GM18505 (cell line): ENCODE measurements around the gene TUSC2.

Source experiments
- ATAC-seq: cut with Tn5 transposase; IDR thresholded peaks from one replicate; pipeline ENCODE4 v1.9.1; 2021; ENCODE audit not compliant: unreplicated experiment
- POLR2A ChIP-seq: IDR thresholded peaks from 4 replicates; pipeline ENCODE4 v1.6.1; 2011; ENCODE audit warnings: borderline replicate concordance; ENCODE audit not compliant: insufficient read depth, insufficient read length; ENCODE audit errors: extremely low read depth

Gene TUSC2

GRCh38 chr3:50303013-50303815, 24.8 kb downstream of the TUSC2 start, which contains the start of gene HYAL1:
TSS of gene HYAL1 (minus strand) at chr3:50303574. CDS start at chr3:50302956, 618 bp downstream.
- ATAC-seq: no peak

DNA sequence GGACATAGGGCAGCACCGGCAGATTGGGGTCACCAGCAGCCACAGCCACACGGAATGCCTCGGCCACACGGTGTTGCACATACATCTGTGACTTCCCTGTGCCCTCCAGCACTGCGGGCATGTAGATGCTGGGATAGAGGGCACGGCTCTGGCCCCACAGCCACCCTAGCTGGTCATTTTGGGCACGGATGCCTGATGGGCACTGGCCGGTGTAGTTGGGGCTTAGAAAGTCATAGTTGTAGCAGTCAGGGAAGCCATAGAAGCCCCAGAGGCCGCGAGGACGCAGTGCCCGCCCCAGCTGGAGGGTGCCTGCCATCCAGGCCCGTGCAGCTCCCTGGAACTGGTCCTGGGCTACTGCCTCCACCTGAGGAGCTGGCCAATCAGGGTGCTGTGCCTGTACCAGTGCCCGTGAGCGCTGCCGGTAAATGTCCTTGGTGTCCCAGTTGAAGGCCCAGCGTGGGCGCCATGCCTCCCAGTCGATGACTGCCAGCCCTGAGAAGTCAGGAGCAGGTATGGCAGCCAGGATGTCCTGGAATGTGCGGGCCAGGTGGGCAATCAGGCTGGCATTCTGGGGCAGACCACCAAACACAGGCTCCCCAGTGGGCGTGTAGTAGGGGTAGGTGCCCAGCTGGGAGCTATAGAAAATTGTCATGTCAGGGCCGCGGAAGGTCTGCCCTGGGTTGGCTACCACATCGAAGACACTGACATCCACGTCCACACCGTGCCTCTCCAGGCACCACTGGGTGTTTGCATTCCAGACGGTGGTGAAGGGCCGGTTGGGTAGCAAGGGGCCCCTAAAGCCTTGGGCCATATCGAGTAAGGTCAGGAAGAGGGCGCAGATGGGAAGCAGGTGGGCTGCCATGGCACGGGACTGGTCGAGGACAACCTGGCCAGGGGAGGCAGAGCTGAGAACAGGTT, 25.7 kb downstream of the TUSC2 start:
- no peak for ATAC-seq
- no peak for TF ChIP-seq POLR2A

More at GRCh38 chr3:50303013-50303815, 24.8 kb downstream of the TUSC2 start, which contains the start of gene HYAL1:
- TF ChIP-seq POLR2A: no peak

- no peak for ATAC-seq
- no peak for TF ChIP-seq POLR2A
Measured at GRCh38 chr3:50300681-50301254, 27.3 kb downstream of the TUSC2 start.

GRCh38 chr3:50299929-50300680, 27.9 kb downstream of the TUSC2 start:
- no peak for ATAC-seq
- no peak for TF ChIP-seq POLR2A

GRCh38 chr3:50299638-50299928, 28.4 kb downstream of the TUSC2 start:
- TF ChIP-seq POLR2A: no peak
- ATAC-seq: no peak

- peak; percentile 91 for TF ChIP-seq POLR2A
- peak; percentile 85 for ATAC-seq
Measured at GRCh38 chr3:50298836-50299637, 29.0 kb downstream of the TUSC2 start, which contains the start of the genes HYAL3 and NAA80. TSS of gene HYAL3 (minus strand) at chr3:50299405. CDS start at chr3:50295602, 3,803 bp downstream. TSS of gene NAA80 (minus strand) at chr3:50299405. CDS start at chr3:50297463, 1,942 bp downstream.

DNA sequence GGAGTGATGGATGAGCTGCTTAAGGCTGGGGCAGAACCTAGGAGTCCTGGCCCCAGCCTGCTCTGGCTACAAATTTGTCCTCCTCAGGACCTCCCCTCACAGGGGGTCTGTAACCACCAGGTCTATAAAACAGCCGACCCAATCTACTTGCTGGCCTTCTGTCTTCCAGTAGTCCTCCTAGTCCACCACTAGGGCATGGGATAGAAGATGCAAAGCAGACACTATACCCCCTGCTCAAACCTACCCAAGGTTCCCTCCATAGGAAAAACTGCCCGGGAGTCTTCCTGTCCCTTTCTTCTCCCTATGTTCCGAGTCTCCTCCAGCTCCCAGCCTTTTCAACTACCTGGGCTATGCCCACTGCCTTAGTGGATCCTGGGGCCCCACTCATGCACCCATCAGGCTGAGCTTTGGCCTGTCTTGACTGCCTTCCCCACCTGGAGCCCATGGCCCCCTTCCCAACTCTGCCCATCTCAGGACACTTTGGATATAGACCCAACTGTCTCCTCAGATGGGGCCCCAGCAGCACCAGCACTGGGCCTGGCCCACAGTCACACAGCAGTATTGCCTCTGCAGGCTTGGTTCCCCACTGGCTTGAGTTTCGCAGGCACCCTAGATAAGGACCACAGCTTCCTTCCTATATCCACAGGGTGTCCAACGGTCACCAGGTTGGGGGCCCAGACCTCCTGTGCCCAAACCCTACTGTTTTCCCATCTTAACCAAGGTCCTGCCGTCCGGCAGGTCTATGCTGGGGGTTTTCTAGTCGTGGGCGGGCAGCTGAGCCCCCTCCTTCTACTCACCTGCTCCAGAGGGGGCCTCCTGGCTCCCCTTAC, 29.9 kb downstream of the TUSC2 start:
- no peak for ATAC-seq
- no peak for TF ChIP-seq POLR2A

DNA sequence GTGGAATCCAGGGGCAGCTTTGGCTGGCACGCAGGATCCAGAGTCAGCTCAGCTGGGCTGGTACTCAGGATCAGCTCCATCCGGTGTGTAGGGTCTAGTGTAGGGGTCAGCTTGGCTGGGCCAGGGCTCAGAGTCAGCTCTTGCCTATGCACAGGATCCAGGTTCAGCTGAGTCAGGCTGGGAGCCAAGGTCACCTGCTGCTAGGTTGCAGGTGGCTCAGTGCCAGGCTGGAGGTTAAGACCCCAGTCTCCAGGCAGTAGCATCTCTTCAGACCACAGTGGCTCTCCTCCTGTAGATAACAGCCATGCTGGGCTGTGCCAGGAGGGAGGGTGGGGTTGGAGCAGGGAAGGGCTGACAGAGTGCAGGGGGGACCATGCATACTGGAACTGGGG, 30.6 kb downstream of the TUSC2 start:
- ATAC-seq: no peak
- TF ChIP-seq POLR2A: no peak

DNA sequence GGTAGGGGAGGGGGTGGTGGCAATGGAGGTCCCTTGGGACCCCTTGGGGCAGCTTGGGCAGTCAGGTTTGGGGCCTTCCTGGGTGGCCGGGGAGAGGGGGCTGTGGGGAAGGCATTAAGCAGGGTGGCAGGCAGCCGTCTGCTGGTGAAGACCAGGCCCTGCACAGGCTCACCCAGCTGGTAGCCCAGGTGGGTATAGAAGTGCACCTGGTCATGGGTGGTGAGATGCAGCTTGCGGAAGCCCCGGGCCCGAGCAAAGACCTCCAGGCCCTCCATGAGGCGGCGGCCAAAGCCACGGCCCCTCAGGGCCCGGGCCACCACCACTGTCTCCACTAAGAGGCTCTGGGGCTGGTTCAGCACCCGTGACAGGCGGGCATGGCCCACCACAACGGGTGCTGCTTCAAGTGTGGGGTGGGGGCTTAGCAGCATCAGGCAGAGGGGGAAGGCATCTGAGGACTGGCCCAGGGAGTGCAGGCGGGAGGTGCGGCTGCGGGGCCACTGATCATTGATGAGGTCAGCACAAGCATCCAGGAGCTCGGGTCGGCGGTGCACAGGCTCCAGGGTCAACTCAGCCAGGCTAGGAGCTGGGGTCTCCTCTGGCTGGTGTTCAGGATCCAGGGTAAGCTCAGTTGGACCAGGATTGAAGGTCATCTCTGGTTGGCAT, 31.2 kb downstream of the TUSC2 start:
- TF ChIP-seq POLR2A: no peak
- no peak for ATAC-seq

- no peak for ATAC-seq
- no peak for TF ChIP-seq POLR2A
Measured at GRCh38 chr3:50295553-50296431, 32.2 kb downstream of the TUSC2 start.
